Liver (tissue), 9 donors: ENCODE data around the gene TUB. TPM values are rescaled to one million over a fixed set of nuclear protein-coding genes. Genes with fewer than 3 reads are reported as not detected.

Experiments used
- DNase-seq: peaks from one replicate; pipeline ENCODE4 v3.0.0-alpha.2; 2017; ENCODE audit warnings: low spot score
- H3K27ac ChIP-seq, 2 donors: one replicate each; pipeline ENCODE4 v1.7.0; 2013; ENCODE audit warnings: inconsistent platforms in 2 of 2, low read length in 2 of 2, control low read depth in 1 of 2, low read depth in 1 of 2, mild to moderate bottlenecking in 1 of 2
- H3K27me3 ChIP-seq, 4 donors: one replicate each; pipeline versions ENCODE4 v1.6.1 to v1.7.0; 2013; ENCODE audit warnings: low read length in 3 of 4, inconsistent platforms in 1 of 4, mild to moderate bottlenecking in 1 of 4, moderate library complexity in 1 of 4; ENCODE audit not compliant: control insufficient read depth in 4 of 4, insufficient read depth in 4 of 4
- H3K36me3 ChIP-seq, 4 donors: one replicate each; pipeline versions ENCODE4 v1.6.1 to v1.7.0; 2013; ENCODE audit warnings: low read length in 3 of 4, mild to moderate bottlenecking in 3 of 4, low read depth in 1 of 4, moderate library complexity in 1 of 4; ENCODE audit not compliant: control insufficient read depth in 4 of 4, insufficient read depth in 3 of 4
- H3K4me1 ChIP-seq, 4 donors: one replicate each; pipeline versions ENCODE4 v1.6.1 to v1.7.0; 2013; ENCODE audit warnings: low read length in 3 of 4, mild to moderate bottlenecking in 3 of 4, moderate library complexity in 1 of 4; ENCODE audit not compliant: control insufficient read depth in 4 of 4, insufficient read depth in 4 of 4
- H3K4me3 ChIP-seq, 3 donors: one replicate each; pipeline versions ENCODE4 v1.6.1 to v1.7.0; 2013; ENCODE audit warnings: low read length in 3 of 3, control low read depth in 1 of 3, low read depth in 1 of 3, mild to moderate bottlenecking in 1 of 3
- H3K9ac ChIP-seq, 2 donors: one replicate each; pipeline ENCODE4 v1.7.0; 2013; ENCODE audit warnings: low read length in 2 of 2, mild to moderate bottlenecking in 2 of 2, moderate library complexity in 2 of 2, control low read depth in 1 of 2, low read depth in 1 of 2
- H3K9me3 ChIP-seq, 4 donors: one replicate each; pipeline versions ENCODE4 v1.6.1 to v1.7.0; 2013; ENCODE audit warnings: low read length in 3 of 4; ENCODE audit not compliant: control insufficient read depth in 4 of 4
- ATF3 ChIP-seq: IDR thresholded peaks from 2 replicates; pipeline ENCODE4 v1.6.1; 2016; ENCODE audit warnings: antibody characterized with exemption
- CTCF ChIP-seq: fragments of 150-350 bp; IDR thresholded peaks from 2 replicates; pipeline ENCODE4 v1.5.1; 2017; ENCODE audit warnings: improper control_type of control experiment, low read depth, low read length; ENCODE audit not compliant: missing input control
- EGR1 ChIP-seq, 2 donors: IDR thresholded peaks; 2 replicates each; pipeline ENCODE4 v1.6.1; 2016 to 2018; ENCODE audit warnings: antibody characterized with exemption in 2 of 2, low read depth in 2 of 2
- FOXA1 ChIP-seq: IDR thresholded peaks from 2 replicates; pipeline ENCODE4 v1.6.1; 2016; ENCODE audit warnings: antibody characterized with exemption
- FOXA2 ChIP-seq: IDR thresholded peaks from 2 replicates; pipeline ENCODE4 v1.6.1; 2016; ENCODE audit warnings: antibody characterized with exemption
- GABPA ChIP-seq, 2 donors: IDR thresholded peaks in 1 of 2; conservative IDR thresholded peaks in 1 of 2; 2 replicates each; pipeline ENCODE4 v1.6.1; 2016; ENCODE audit warnings: antibody characterized with exemption in 2 of 2, mild to moderate bottlenecking in 1 of 2, moderate library complexity in 1 of 2
- HNF4A ChIP-seq, 2 donors: conservative IDR thresholded peaks; 2 replicates each; pipeline ENCODE4 v1.6.1; 2016; ENCODE audit warnings: antibody characterized with exemption in 2 of 2, mild to moderate bottlenecking in 2 of 2
- JUND ChIP-seq, 2 donors: IDR thresholded peaks; 2 replicates each; pipeline ENCODE4 v1.6.1; 2016; ENCODE audit warnings: antibody characterized with exemption in 2 of 2
- MAX ChIP-seq: IDR thresholded peaks from 2 replicates; pipeline ENCODE4 v1.6.1; 2016; ENCODE audit warnings: antibody characterized with exemption
- NR2F2 ChIP-seq: IDR thresholded peaks from 2 replicates; pipeline ENCODE4 v1.6.1; 2016; ENCODE audit warnings: antibody characterized with exemption
- RAD21 ChIP-seq, 2 donors: IDR thresholded peaks; 2 replicates each; pipeline ENCODE4 v1.6.1; 2016; ENCODE audit warnings: antibody characterized with exemption in 2 of 2, mild to moderate bottlenecking in 2 of 2
- REST ChIP-seq: IDR thresholded peaks from 2 replicates; pipeline ENCODE4 v1.6.1; 2016; ENCODE audit warnings: antibody characterized with exemption, mild to moderate bottlenecking
- RXRA ChIP-seq, 2 donors: IDR thresholded peaks; 2 replicates each; pipeline ENCODE4 v1.6.1; 2017 to 2018; ENCODE audit warnings: antibody characterized with exemption in 2 of 2, mild to moderate bottlenecking in 1 of 2
- SP1 ChIP-seq: IDR thresholded peaks from 2 replicates; pipeline ENCODE4 v1.6.1; 2018; ENCODE audit warnings: antibody characterized with exemption, mild to moderate bottlenecking
- TAF1 ChIP-seq: conservative IDR thresholded peaks from 2 replicates; pipeline ENCODE4 v1.6.1; 2016; ENCODE audit warnings: antibody characterized with exemption, mild to moderate bottlenecking
- ZBTB33 ChIP-seq: IDR thresholded peaks from 2 replicates; pipeline ENCODE4 v1.6.1; 2016; ENCODE audit warnings: antibody characterized with exemption
- WGBS: extraction: QIAGEN DNeasy Blood & Tissue Kit; methylation state at CpG from one replicate; pipeline ENCODE4 v1.1.7; 2013; 5-methylcytosine and 5-hydroxymethylcytosine counted together
- polyA plus RNA-seq, 2 donors: library from polyadenylated mRNA; stranded (reverse) in 1 of 2; unstranded in 1 of 2; fragments of 200-250 nt in 1 of 2; fragments of >200 nt in 1 of 2; fragmentation: Nextera tagmentation in 1 of 2; extraction: Ambion mirVana in 1 of 2; gene quantifications; one replicate each; pipeline versions ENCODE4 v1.2.1 to v1.2.3, GENCODE V29; 2013 to 2015
- total RNA-seq, 2 donors: library from RNA; depleted of rRNA; stranded (reverse); fragments of >200 nt; gene quantifications; one replicate each; pipeline ENCODE4 v1.2.3, GENCODE V29; 2014
- donor health status: healthy.
- donor health status: healthy.
- donor health status: healthy.
- donor health status: healthy.
- donor health status: healthy.

The TUB gene
- total and polyA plus RNA-seq, 4 donors = 0.15 to 1.3 (median 0.66) TPM

GRCh38 chr11:8047382-8047781, 33.6 kb upstream of the TUB start (continued):
- TF ChIP-seq GABPA (IDR thresholded peaks at IDR 0.05 in 1 of 2, conservative IDR thresholded peaks at IDR 0.05 in 1 of 2) = no peak
- TF ChIP-seq JUND (IDR thresholded peaks at IDR 0.05) = no peak

GRCh38 chr11:8049084-8049483, 31.9 kb upstream of the TUB start:
- Histone ChIP-seq H3K27me3 (peaks cover 0 to 2% (median 0%) of the 10 kb centered on the region in 4 donors), H3K36me3 (no peaks in the 10 kb centered on the region), H3K4me1 (no peaks in the 10 kb centered on the region), H3K9ac (no peak overlapping the region), H3K9me3 (no peaks in the 10 kb centered on the region), H3K4me3 (no peak overlapping the region), H3K27ac (no peak overlapping the region)
- WGBS = 91% methylated on average over 3 of the region's 3 CpGs
- no peak for TF ChIP-seq FOXA2
- no peak for TF ChIP-seq SP1
- no peak for TF ChIP-seq CTCF
- no peak for TF ChIP-seq RXRA (IDR thresholded peaks at IDR 0.05)
- TF ChIP-seq REST = no peak
- no peak for TF ChIP-seq TAF1
- no peak for TF ChIP-seq RAD21 (IDR thresholded peaks at IDR 0.05)
- TF ChIP-seq FOXA1 = no peak
- no peak for TF ChIP-seq NR2F2
- no peak for TF ChIP-seq HNF4A (conservative IDR thresholded peaks at IDR 0.05)
- TF ChIP-seq EGR1 (IDR thresholded peaks at IDR 0.05; ENCODE audit: low read depth in 2 of 2) = no peak
- TF ChIP-seq MAX = no peak
- TF ChIP-seq GABPA (IDR thresholded peaks at IDR 0.05 in 1 of 2, conservative IDR thresholded peaks at IDR 0.05 in 1 of 2) = no peak
- TF ChIP-seq ZBTB33 = no peak
- no peak for TF ChIP-seq ATF3
- peak; percentile 9 for DNase-seq
